Activated B cell treated with CpG ODN at 0.5 μM for 24 hours (primary cell): ENCODE measurements around the gene METAP1D. TPM values are rescaled to one million over a fixed set of nuclear protein-coding genes. Genes with fewer than 3 reads are reported as not detected.

Experiments
- ATAC-seq: fragments of 200-7000 bp; cut with Tn5 transposase; one replicate; pipeline ENCODE4 v1.10.0; 2021; ENCODE audit warnings: low read depth, mild to moderate bottlenecking, moderate library complexity
- CTCF ChIA-PET: fragments of 350-600 bp; sonication (Branson Sonifier 250); formaldehyde crosslinking; loops from one replicate; lab custom pipeline; 2021; ENCODE audit warnings: antibody characterized with exemption; lab: Charles Lee
- POLR2A ChIA-PET: fragments of 350-600 bp; sonication (Branson Sonifier 250); formaldehyde crosslinking; loops from one replicate; lab custom pipeline; 2021; ENCODE audit warnings: antibody characterized with exemption; lab: Charles Lee
- DNase-seq: peaks from one replicate; pipeline ENCODE4 v3.0.0; 2022
- H3K27ac Mint-ChIP-seq: one replicate; pipeline ENCODE4 v1.8.0; 2020; ENCODE audit warnings: mixed read lengths
- H3K27me3 Mint-ChIP-seq: one replicate; pipeline ENCODE4 v1.8.0; 2021; ENCODE audit warnings: mixed read lengths
- H3K36me3 Mint-ChIP-seq: one replicate; pipeline ENCODE4 v1.8.0; 2021; ENCODE audit warnings: low read depth, mixed read lengths
- H3K4me1 Mint-ChIP-seq: one replicate; pipeline ENCODE4 v1.8.0; 2021; ENCODE audit warnings: mixed read lengths
- H3K4me3 Mint-ChIP-seq: one replicate; pipeline ENCODE4 v1.8.0; 2020; ENCODE audit warnings: mild to moderate bottlenecking, mixed read lengths
- H3K9me3 Mint-ChIP-seq: one replicate; pipeline ENCODE4 v1.8.0; 2020; ENCODE audit warnings: mixed read lengths
- CTCF ChIP-seq: fragments of 200-600 bp; IDR thresholded peaks from one replicate; pipeline ENCODE4 v1.8.0; 2022; ENCODE audit warnings: antibody characterized with exemption, mild to moderate bottlenecking
- intact Hi-C: fragments of 100-400 bp; cut with micrococcal nuclease; formaldehyde crosslinking; loops from one replicate; pipeline ENCODE4 v1.15.1; 2024
- total RNA-seq: library from RNA; stranded (reverse); gene quantifications from 2 replicates; pipeline ENCODE4 v1.2.3, GENCODE V29; 2022

Gene METAP1D
- total RNA-seq, 1 donor from 2014 or later, result 13.7 TPM

GRCh38 chr2:172091000-172091641 is 91.4 kb downstream of the METAP1D start:
- POLR2A ChIA-PET, result no interaction called here
- Mint-ChIP-seq H3K9me3 (peaks cover 2% of the 10 kb centered on the region), H3K27ac (no peak overlapping the region), H3K36me3 (peaks cover 2% of the 10 kb centered on the region), H3K4me3 (no peak overlapping the region), H3K27me3 (peaks cover 75% of the 10 kb centered on the region), H3K4me1 (peaks cover 35% of the 10 kb centered on the region)
- CTCF ChIA-PET, result no interaction called here
- no peak for ATAC-seq
- intact Hi-C loops, result no loop called here
- DNase-seq, result no peak
- no peak for TF ChIP-seq CTCF

- peaks cover 2% of the 10 kb centered on the region for H3K36me3 Mint-ChIP-seq
- no peak for ATAC-seq
- no peak overlapping the region for H3K4me3 Mint-ChIP-seq
- peaks cover 75% of the 10 kb centered on the region for H3K27me3 Mint-ChIP-seq
- DNase-seq, result no peak
- H3K27ac Mint-ChIP-seq, result no peak overlapping the region
- intact Hi-C loops, result no loop called here
- ChIA-PET CTCF (no interaction called here), POLR2A (interaction anchor here (1.0 kb wide), 1 partner anchor 9 kb away, joined by 3 read pairs; no protein-coding TSS in a partner anchor)
- H3K4me1 Mint-ChIP-seq, result peaks cover 35% of the 10 kb centered on the region
- no peak for TF ChIP-seq CTCF
- H3K9me3 Mint-ChIP-seq, result peaks cover 2% of the 10 kb centered on the region
These were observed 92.2 kb downstream of the METAP1D start for GRCh38 chr2:172091761-172092566.

GRCh38 chr2:172092716-172093415 is 93.1 kb downstream of the METAP1D start:
- ATAC-seq, result no peak
- ChIA-PET POLR2A (interaction anchor here (1.0 kb wide), 1 partner anchor 8 kb away, joined by 3 read pairs; no protein-coding TSS in a partner anchor), CTCF (no interaction called here)
- Mint-ChIP-seq H3K4me3 (no peak overlapping the region), H3K27ac (no peak overlapping the region), H3K9me3 (peaks cover 2% of the 10 kb centered on the region), H3K4me1 (peaks cover 33% of the 10 kb centered on the region), H3K27me3 (peaks cover 70% of the 10 kb centered on the region), H3K36me3 (no peaks in the 10 kb centered on the region)
- intact Hi-C loops, result no loop called here
- no peak for TF ChIP-seq CTCF
- no peak for DNase-seq

GRCh38 chr2:172093416-172094293 is 93.9 kb downstream of the METAP1D start:
- Mint-ChIP-seq H3K27ac (no peak overlapping the region), H3K4me3 (no peak overlapping the region), H3K4me1 (peaks cover 31% of the 10 kb centered on the region), H3K36me3 (no peaks in the 10 kb centered on the region), H3K9me3 (peaks cover 2% of the 10 kb centered on the region), H3K27me3 (peaks cover 66% of the 10 kb centered on the region)
- POLR2A ChIA-PET, result no interaction called here
- no peak for ATAC-seq
- TF ChIP-seq CTCF, result no peak
- no peak for DNase-seq
- intact Hi-C loops, result loop anchor here (1.0 kb wide), 1 partner anchor 9 kb away; the partner anchor contains the start of gene DLX2
- CTCF ChIA-PET, result no interaction called here
